ENCODE data around the gene CARD19.

- no peak for TF ChIP-seq CTCF (IDR thresholded peaks at IDR 0.05 in 4 of 5, conservative IDR thresholded peaks at IDR 0.05 in 1 of 5)
- no peak for TF ChIP-seq POLR2A (IDR thresholded peaks at IDR 0.05)
Observed at GRCh38 chr9:93068956-93069355, 27.1 kb upstream of the CARD19 start.

Measured in gastrocnemius medialis (tissue), 4 donors.